Prostate gland (tissue), 2 donors: ENCODE data around the gene PTPRG. TPM values are rescaled to one million over a fixed set of nuclear protein-coding genes. Genes with fewer than 3 reads are reported as not detected.

ENCODE experiments used
- DNase-seq: peaks from one replicate; pipeline ENCODE4 v3.0.0-alpha.2; 2019; ENCODE audit warnings: low spot score
- H3K27ac ChIP-seq, 2 donors: fragments of 200-600 bp; sonication (generic); 2 replicates each; pipeline ENCODE4 v1.5.1; 2017 to 2019
- H3K27me3 ChIP-seq: fragments of 200-600 bp; sonication (generic); replicated peaks from 2 replicates; pipeline ENCODE4 v1.5.1; 2019; ENCODE audit not compliant: insufficient read depth
- H3K36me3 ChIP-seq, 2 donors: fragments of 200-600 bp; sonication (generic); 1 replicate in 1 of 2; 2 replicates in 1 of 2; pipeline versions ENCODE4 v1.5.1 to v1.8.1; 2017 to 2019
- H3K4me1 ChIP-seq: fragments of 200-600 bp; sonication (generic); replicated peaks from 2 replicates; pipeline ENCODE4 v1.5.1; 2019
- H3K4me3 ChIP-seq, 2 donors: fragments of 200-600 bp; sonication (generic); 2 replicates each; pipeline ENCODE4 v1.5.1; 2017 to 2019
- H3K9me3 ChIP-seq: fragments of 200-600 bp; sonication (generic); 2 replicates; pipeline ENCODE4 v1.5.1; 2017
- POLR2A ChIP-seq: fragments of 450-650 bp; IDR thresholded peaks from one replicate; pipeline ENCODE4 v1.6.1; 2016; ENCODE audit warnings: antibody characterized with exemption, mild to moderate bottlenecking
- POLR2AphosphoS5 ChIP-seq: sonication (generic); formaldehyde crosslinking; IDR thresholded peaks from one replicate; pipeline ENCODE4 v1.6.1; 2017; ENCODE audit warnings: antibody characterized with exemption
- WGBS: methylation state at CpG from one replicate; pipeline ENCODE4 v1.1.5; 2018; 5-methylcytosine and 5-hydroxymethylcytosine counted together
- intact Hi-C: fragments of 100-400 bp; cut with DNase I; formaldehyde crosslinking; loops from one replicate; pipeline ENCODE4 v1.14.2; 2022
- total RNA-seq, 2 donors: library from RNA; depleted of rRNA; stranded (reverse); fragments of >200 nt; gene quantifications; one replicate each; pipeline ENCODE4 v1.1.0, GENCODE V29; 2016
- TF ChIP-seq, protein P1 (sequence below), 4 experiments: fragments of 200-600 bp in 2 of 4; fragments of 450-650 bp in 2 of 4; sonication (generic) in 2 of 4; IDR thresholded peaks; 1 replicate in 3 of 4; 2 replicates in 1 of 4; pipeline ENCODE4 v1.5.1; 2016 to 2019; ENCODE audit warnings: antibody characterized with exemption in 4 of 4, mild to moderate bottlenecking in 2 of 4, moderate library complexity in 2 of 4

The PTPRG gene
- total RNA-seq, 2 donors from 2014 or later: 22.0 to 78.6 TPM

DNA sequence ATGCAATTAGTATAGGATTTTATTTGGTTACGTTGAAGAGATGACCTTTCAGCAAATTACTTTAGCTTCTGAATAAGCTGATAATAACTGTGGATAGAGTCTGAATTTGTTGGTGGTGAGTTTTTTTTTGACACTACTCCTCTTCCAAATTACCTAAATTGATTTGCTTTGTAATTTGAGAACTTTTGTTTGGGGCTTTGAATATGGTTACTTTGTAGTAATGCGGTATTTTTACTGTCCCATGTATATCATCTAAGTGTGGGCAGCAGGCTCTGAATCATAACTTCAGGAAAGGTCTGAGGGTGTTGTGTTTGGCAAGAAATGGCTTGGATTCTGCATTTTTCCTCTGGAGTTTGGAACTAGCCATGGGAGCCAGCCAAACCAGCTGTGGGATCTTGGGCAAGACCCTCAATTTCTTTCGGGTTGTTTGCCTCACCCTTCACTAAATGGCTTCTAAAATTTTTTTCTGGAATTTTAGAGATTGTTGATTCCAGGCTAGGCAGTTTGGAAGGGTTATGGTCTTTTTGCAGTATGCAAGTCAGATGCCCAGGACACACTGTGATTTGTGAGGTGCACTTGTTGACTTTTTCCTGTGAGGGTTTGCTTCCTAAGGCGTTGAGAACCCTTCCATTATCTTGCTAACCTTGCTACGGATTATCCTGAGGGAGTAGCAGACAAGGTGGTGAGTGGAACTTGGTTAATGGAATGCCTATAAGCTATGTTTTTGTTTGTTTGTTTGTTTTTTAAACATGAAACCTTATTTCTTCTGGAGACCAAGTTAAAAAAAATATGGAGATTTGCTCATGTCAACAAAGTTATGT, 10.4 kb downstream of the PTPRG start:
- Histone ChIP-seq H3K27me3 (no peaks in the 10 kb centered on the region), H3K9me3 (no peaks in the 10 kb centered on the region), H3K27ac (no peak overlapping the region), H3K36me3 (no peaks in the 10 kb centered on the region), H3K4me3 (no peak overlapping the region), H3K4me1 (no peaks in the 10 kb centered on the region)
- TF ChIP-seq POLR2AphosphoS5: no peak
- TF ChIP-seq, protein P1, sequence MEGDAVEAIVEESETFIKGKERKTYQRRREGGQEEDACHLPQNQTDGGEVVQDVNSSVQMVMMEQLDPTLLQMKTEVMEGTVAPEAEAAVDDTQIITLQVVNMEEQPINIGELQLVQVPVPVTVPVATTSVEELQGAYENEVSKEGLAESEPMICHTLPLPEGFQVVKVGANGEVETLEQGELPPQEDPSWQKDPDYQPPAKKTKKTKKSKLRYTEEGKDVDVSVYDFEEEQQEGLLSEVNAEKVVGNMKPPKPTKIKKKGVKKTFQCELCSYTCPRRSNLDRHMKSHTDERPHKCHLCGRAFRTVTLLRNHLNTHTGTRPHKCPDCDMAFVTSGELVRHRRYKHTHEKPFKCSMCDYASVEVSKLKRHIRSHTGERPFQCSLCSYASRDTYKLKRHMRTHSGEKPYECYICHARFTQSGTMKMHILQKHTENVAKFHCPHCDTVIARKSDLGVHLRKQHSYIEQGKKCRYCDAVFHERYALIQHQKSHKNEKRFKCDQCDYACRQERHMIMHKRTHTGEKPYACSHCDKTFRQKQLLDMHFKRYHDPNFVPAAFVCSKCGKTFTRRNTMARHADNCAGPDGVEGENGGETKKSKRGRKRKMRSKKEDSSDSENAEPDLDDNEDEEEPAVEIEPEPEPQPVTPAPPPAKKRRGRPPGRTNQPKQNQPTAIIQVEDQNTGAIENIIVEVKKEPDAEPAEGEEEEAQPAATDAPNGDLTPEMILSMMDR (IDR thresholded peaks at IDR 0.05): no peak
- DNase-seq: no peak
- WGBS: 82% methylated on average over 5 of the region's 5 CpGs
- intact Hi-C loops: no loop called here

DNA sequence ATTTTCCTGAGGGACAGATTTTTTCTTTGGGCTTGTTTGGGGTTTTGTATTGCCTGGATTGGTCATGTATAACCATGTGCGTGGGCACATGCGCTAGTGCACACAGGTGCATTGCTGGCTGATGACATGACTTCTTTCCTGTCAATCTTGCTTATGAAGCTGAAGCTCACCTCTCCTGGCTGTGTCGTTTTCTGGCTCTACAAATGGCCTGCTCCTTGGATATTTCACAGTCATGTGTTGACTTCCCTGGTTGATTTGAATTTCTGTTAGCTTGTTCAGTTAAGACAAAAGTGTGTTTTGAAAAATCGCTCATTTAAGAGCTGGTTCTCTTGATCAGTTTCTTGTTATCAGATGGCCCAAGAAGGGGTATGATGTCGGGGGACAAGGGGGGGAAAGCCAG, 11.5 kb downstream of the PTPRG start:
- Histone ChIP-seq H3K4me3 (no peak overlapping the region), H3K36me3 (no peaks in the 10 kb centered on the region), H3K4me1 (no peaks in the 10 kb centered on the region), H3K27ac (no peak overlapping the region), H3K9me3 (no peaks in the 10 kb centered on the region), H3K27me3 (no peaks in the 10 kb centered on the region)
- WGBS: 92% methylated on average over 5 of the region's 5 CpGs
- TF ChIP-seq, protein P1 (IDR thresholded peaks at IDR 0.05): no peak
- TF ChIP-seq POLR2AphosphoS5: no peak
- no peak for TF ChIP-seq POLR2A
- DNase-seq: no peak
- intact Hi-C loops: no loop called here

DNA sequence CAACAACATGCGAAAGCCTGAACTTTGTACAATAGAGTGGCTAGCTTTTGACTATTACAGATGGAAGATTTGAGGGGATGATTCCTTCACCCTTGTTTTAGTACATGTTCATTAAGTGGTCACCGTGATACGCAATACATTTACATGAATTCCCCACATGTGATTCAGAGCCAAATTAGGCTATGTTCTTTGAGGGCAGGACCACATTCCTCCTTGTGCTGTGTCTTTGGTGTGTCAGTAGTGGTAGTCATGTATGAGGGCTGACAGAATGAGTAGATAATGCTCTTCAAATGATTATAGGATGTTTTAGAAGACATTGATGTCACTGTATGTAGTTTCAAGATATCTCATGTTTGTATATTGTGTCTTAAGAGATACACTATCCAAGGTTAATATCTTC, 12.1 kb downstream of the PTPRG start:
- H3K9me3 ChIP-seq: no peaks in the 10 kb centered on the region
- no peaks in the 10 kb centered on the region for H3K36me3 ChIP-seq
- H3K27me3 ChIP-seq: no peaks in the 10 kb centered on the region
- no peak overlapping the region for H3K27ac ChIP-seq
- no peak for DNase-seq
- no peak overlapping the region for H3K4me3 ChIP-seq
- TF ChIP-seq, protein P1 (IDR thresholded peaks at IDR 0.05): no peak
- TF ChIP-seq POLR2AphosphoS5: no peak
- TF ChIP-seq POLR2A: no peak
- intact Hi-C loops: no loop called here
- peaks cover 2% of the 10 kb centered on the region for H3K4me1 ChIP-seq
- 67% methylated on average over 3 of the region's 3 CpGs for WGBS

DNA sequence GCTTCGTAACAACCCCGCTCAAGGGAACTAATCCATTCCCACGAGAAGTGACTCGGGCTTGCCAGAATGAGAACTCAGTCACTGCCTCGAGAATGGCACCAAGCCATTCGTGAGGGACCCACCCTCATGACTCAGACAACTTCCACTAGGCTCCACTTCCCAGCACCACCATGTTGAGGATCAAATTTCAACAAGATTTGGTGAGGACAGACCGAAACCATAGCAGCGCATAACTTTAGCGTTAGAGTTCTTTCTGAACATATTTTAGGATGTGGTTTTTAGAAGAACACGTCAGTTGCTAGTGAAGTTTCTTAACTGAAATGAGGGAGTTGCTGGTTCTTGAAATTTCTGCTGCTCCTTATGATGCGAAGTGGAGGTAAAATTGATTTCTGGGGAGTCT, 13.5 kb downstream of the PTPRG start:
- no peak overlapping the region for H3K4me3 ChIP-seq
- no peaks in the 10 kb centered on the region for H3K27me3 ChIP-seq
- no peak for DNase-seq
- H3K4me1 ChIP-seq: peaks cover 5% of the 10 kb centered on the region
- no peaks in the 10 kb centered on the region for H3K9me3 ChIP-seq
- TF ChIP-seq POLR2A: no peak
- TF ChIP-seq, protein P1 (IDR thresholded peaks at IDR 0.05): no peak
- 96% methylated on average over 11 of the region's 11 CpGs for WGBS
- intact Hi-C loops: no loop called here
- no peak overlapping the region for H3K27ac ChIP-seq
- H3K36me3 ChIP-seq: no peaks in the 10 kb centered on the region

DNA sequence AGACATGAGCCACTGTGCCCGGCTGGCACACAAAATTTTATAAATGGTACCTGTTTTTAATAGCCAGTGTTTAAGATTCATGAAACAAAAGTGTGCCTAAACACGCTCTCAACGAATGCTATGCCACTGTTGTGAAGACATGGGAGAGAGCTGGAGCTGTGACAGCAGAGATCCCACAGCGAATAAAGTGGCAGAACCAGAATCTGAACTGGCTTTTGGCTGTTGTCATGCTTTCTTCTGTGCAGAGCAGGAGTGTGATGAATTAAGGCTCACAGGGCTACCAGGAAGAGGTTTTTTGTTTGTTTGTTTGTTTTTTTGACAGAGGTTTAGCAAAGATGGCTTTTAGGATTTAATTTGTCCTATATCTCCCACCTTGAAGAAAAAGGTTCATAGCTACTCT, 14.5 kb downstream of the PTPRG start:
- H3K4me3 ChIP-seq: no peak overlapping the region
- 40% methylated on average over 4 of the region's 4 CpGs for WGBS
- H3K27ac ChIP-seq: no peak overlapping the region
- no peaks in the 10 kb centered on the region for H3K27me3 ChIP-seq
- peak; percentile 55 for DNase-seq
- TF ChIP-seq POLR2AphosphoS5: peak; percentile 32
- TF ChIP-seq, protein P1 (IDR thresholded peaks at IDR 0.05): no peak
- no peak for TF ChIP-seq POLR2A
- intact Hi-C loops: no loop called here
- no peaks in the 10 kb centered on the region for H3K9me3 ChIP-seq
- H3K36me3 ChIP-seq: no peaks in the 10 kb centered on the region
- H3K4me1 ChIP-seq: peaks cover 5% of the 10 kb centered on the region
